ENCODE data around the gene OPRL1.

- TF ChIP-seq CTCF (IDR thresholded peaks at IDR 0.05) (no peak), POLR2AphosphoS5 (IDR thresholded peaks at IDR 0.05) (no peak), POLR2A (IDR thresholded peaks at IDR 0.05) (no peak)
These were observed 4.8 kb downstream of the OPRL1 start for GRCh38 chr20:64084685-64085152.
